Activated CD8-positive, alpha-beta memory T cell treated with anti-CD3 and anti-CD28 coated beads, Interleukin-2, amount 50 U/mL, for 24 hours (primary cell): ENCODE measurements around the gene TTC28.
"Not testable (repeated sequence)": the region's sequence is repeated elsewhere in the genome, so short reads cannot be mapped to it uniquely, and the experiment has no call there.

Experiments
- DNase-seq: peaks from one replicate; pipeline ENCODE4 v3.0.0-alpha.2; 2020; ENCODE audit errors: extremely low read depth

TTC28 gene

GRCh38 chr22:28488825-28489224, 190.8 kb downstream of the TTC28 start:
- no peak for DNase-seq

- no peak for DNase-seq
Observed at GRCh38 chr22:28484662-28485061, 195.0 kb downstream of the TTC28 start.

GRCh38 chr22:28481725-28482124, 197.9 kb downstream of the TTC28 start:
- DNase-seq: no peak

DNA sequence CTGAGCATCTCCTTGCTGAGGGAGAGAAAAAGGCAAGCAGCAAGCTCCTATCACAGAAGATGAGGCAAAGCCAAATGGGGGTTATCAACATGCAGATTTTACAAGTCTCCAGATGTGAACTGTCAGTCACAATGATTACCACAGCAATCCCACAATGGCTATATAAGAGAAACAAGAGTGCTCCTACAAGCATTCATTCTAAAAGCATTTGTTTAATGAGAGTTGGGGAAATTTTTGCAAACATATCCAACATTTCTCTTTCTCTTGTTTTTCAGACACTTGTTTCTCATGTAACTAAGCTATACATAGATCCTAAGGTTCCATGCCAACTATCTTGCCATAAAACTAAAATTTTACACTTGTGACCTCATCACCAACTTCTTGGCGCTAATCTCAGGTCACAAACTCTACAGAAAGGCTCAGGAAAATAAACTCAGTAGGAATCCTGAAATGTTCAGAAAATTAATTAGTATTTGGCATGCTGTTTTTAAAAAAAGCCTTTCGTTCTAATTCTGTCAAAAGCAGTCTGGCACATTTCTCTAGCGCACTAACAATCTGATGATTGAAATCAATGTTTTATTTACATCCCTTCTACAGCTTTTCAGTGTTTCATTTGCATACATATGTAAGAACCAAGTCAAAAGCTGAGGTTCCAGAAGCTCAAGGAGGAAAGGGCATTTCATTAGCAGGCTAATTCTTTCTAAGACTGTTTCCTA, 199.5 kb downstream of the TTC28 start:
- DNase-seq: no peak

DNA sequence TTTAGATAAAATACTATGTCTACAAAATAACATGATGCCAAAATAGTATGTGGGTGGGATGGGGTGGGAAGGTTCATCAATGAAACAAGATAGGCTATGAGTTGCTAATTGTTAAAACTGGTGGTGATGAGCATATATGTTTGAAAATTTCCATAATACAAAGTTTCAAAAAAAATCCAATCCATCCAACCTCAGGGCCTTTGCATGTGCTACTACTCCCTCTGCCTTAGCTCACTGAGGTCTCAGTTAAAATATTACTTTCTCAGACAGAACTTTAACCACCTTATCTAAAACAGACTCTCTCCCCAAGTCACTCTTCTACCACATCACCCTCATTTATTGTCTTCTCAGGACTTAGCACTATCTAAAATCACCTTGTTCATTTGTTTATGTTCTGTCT, 201.1 kb downstream of the TTC28 start:
- DNase-seq: no peak

DNA sequence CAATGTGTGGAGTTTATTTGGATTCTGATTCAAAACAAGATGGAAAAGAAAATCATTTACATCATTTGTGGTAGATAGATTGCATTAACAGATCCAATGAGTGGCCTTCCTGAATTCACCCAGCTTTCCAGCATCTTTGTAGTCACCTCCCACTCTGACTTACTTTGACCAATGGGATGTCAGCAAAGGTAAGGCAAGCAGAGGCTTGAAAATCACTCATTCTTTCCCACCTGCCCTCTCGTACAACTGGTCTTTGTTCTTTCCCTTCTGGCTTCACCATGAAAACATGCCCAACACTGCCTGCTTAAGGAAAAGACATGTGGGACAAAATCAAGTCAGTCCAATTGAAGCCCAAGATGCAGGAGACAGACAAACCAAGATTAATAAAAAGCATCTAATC, 202.1 kb downstream of the TTC28 start:
- DNase-seq: no peak

DNA sequence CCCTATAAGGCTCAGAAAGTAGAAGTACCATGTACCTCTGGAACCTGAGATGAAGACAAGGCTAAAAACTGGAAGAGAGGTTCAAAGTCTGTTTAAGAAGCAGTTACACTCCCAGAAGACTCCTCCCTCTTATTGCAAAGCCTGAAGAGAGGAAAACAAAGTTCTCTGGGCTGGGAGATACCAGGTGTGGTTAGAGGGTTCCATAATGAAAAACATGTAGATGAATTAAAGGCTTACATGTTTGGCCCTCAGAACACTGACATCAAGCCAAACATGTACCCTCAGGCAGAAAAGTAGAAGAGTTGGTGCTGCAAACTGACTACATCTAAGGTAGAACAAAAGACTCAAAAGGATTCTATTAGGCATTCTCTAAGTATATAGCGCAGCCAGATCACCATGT, 205.3 kb downstream of the TTC28 start:
- no peak for DNase-seq

GRCh38 chr22:28473258-28473657, 206.4 kb downstream of the TTC28 start:
- no peak for DNase-seq

- DNase-seq: not testable (repeated sequence)
Observed at GRCh38 chr22:28467055-28467454, 212.6 kb downstream of the TTC28 start.

DNA sequence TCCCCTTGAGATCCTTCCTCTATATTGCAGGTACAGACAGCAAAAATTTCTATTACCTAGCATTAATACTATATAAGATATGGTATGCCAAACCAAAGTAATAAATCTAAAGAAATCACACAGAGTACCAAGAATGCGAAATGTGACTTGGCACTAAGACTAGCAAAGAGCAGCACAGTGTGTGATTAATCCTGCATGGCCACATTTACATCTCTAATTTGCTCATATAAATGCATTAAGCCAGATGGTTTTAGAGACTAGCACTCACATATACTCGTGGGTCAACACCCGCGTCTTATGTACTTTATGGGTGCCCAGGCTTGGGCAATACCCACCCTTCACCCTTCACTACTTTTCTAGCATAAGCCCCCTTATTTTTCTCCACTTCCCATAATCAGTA, 213.2 kb downstream of the TTC28 start:
- DNase-seq: no peak

DNA sequence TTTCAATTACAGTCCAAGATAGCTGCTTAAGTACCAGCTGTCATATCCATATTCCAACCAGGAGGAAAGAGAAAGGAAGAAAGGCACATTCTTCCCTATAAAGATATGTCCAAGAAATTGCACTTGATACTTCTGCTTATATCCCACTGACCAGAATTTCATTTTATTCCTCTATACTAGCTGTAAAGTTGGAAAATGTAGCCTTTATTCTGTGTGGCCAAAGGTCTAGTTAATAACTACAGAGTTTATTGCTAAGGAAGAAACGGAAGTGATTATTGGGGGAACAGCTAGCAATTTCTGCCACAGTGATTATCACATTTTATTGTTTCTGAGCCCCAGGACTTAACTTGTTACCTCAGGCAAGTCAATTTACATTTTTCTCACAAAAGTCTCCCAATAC, 213.8 kb downstream of the TTC28 start:
- no peak for DNase-seq

GRCh38 chr22:28464127-28464526, 215.5 kb downstream of the TTC28 start:
- DNase-seq: no peak

GRCh38 chr22:28463408-28463807, 216.2 kb downstream of the TTC28 start:
- not testable (repeated sequence) for DNase-seq

DNA sequence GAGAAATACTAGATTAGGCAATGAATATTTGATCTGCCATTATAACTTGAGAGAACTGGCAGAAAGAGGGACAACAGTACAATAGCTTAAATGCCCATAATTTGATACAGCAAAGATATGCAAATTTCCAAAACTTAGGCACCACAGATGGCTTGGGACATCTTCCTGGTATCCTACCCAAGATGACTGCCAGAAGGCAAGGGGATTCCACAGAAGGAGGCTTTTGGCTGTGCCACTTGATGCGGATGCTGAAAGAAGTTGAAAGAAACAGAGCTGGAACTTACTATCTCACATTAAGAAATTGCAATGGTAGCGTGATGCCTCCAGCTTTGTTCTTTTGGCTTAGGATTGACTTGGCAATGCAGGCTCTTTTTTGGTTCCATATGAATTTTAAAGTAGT, 216.7 kb downstream of the TTC28 start:
- no peak for DNase-seq

- no peak for DNase-seq
Observed at GRCh38 chr22:28462041-28462440, 217.6 kb downstream of the TTC28 start.

DNA sequence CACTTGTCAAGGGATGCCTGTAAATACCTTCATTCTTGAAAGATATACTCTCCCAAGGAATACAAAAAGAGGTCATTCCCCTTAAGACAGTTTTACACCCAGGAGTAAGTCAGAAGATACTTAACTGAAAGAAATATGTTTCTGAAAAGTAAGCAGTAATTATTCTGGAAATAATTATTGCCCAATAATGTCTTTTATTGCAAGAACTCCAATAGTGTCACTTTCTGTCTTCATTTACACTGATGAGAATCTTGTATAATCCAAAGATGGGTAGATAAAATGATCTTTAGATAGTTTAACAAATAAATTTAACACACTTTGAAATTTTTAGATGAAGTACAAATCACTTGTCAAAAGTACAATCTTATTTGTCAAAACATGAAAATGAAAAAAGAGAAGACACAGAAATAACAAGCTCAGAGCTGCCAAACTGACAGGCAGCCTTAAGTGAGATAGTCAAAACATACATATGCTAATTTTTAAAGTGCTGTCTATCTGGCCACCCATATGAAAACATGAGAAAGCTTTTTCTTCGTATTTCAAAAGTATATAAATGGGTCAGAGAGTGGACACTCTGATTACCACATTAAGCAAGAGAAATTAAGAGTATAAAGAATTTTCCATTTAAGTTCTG, 225.1 kb downstream of the TTC28 start:
- DNase-seq: no peak

DNA sequence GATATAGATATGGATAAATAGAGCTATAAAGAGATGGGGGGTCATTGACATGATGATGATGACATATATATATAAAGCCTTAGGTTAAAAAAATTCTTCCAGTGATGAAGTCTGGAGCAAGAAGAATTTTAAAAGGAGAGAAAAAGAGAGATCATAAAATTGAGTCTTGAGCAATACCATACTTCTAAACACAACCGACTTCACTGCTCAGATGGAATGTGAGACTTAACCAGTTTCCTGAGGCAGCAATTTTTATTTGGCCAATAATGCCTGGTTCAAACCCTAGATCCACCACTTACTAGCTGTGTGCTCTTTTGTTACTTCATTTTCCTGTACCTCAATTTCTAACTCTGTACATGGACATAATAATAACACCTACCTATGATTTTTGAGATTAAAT, 229.5 kb downstream of the TTC28 start:
- DNase-seq: no peak

- no peak for DNase-seq
Observed at GRCh38 chr22:28449041-28449440, 230.6 kb downstream of the TTC28 start.

- no peak for DNase-seq
Observed at GRCh38 chr22:28448625-28449024, 231.0 kb downstream of the TTC28 start.

- no peak for DNase-seq
Observed at GRCh38 chr22:28444659-28445058, 235.0 kb downstream of the TTC28 start.

DNA sequence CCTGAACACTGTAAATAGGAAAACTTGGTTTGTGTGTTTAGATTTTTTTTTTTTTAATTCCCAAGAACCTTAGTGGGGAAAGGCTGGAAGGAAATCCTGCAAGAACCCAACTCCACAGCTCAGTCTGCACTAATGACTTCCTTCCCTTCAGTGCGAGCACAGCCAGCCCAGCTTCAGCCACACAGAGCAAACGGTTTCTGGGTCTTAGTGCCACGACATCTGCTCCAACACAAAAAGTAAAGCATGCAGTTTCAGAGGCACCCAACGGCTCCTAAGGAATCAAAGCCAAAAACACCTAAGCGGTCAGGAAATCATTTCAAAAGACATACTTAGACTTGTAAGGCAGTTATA, 236.1 kb downstream of the TTC28 start:
- no peak for DNase-seq

DNA sequence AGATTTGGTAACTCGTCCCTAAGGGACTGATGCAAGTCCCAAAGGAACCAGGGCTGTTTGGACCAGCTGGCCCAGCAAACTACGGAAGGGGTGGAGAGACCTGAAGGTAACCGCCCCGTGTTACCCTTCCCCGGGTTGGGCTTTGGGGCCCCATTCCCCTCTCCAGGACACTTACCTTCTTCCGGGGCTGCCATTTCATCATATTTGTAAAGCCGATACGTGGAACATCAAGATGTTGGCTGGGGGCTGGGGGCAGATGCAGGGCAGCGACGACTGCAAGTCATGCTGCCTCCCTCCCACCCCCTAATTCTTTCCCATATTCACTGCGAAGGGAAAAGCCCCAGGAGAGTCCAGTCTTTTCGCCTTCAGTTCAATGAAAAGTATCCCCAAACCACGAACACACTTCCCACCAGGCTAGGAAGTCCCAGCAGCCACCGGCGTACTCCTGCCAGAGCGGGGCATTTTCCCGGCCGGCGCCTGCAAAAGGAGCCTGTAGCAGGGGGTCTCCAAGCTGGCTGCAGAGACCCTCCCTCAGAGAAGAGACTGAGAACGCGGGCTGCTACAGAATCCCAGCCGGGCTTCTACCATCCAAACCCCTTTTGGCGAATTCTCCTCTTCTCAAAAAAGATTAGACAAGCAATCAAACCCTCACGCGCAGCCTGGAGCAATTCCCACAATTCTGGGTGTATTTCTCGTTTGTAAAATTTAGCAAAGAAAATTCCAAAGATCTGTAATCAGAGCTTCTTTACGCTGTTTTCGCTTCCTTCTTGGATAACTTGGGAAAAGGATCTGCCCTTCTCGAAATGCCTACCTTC, 236.7 kb downstream of the TTC28 start:
- no peak for DNase-seq

DNA sequence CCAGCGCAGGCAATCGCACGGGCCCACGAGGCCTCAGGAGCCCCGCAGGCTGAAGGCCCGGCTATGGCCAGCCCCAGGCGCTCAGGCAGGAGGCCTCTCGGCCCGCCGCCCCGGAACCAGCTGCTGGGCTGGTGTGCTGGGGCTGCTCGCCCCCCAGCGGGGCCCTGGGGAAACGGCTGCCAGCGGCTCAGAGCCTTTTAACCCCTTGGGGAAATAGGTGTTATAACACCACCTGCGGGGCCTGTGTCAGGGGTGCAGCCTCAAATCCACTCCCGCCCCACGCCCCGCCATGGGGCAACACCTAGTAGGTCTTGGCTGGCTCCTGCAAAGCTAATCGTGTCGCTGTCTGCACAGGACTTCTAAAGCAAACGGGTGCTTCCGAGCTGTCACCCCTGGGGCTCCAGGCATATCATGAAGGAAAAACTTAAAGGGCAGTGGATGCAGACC, 237.4 kb downstream of the TTC28 start:
- no peak for DNase-seq
